HG02588 (cell line): ENCODE measurements around the gene EFNA2.
"Not testable (repeated sequence)": the region's sequence is repeated elsewhere in the genome, so short reads cannot be mapped to it uniquely, and the experiment has no call there.

ENCODE experiments used
- ATAC-seq: cut with Tn5 transposase; IDR thresholded peaks from one replicate; pipeline ENCODE4 v1.9.1; 2021; ENCODE audit warnings: mild to moderate bottlenecking, moderate library complexity; ENCODE audit not compliant: unreplicated experiment

EFNA2 gene

DNA sequence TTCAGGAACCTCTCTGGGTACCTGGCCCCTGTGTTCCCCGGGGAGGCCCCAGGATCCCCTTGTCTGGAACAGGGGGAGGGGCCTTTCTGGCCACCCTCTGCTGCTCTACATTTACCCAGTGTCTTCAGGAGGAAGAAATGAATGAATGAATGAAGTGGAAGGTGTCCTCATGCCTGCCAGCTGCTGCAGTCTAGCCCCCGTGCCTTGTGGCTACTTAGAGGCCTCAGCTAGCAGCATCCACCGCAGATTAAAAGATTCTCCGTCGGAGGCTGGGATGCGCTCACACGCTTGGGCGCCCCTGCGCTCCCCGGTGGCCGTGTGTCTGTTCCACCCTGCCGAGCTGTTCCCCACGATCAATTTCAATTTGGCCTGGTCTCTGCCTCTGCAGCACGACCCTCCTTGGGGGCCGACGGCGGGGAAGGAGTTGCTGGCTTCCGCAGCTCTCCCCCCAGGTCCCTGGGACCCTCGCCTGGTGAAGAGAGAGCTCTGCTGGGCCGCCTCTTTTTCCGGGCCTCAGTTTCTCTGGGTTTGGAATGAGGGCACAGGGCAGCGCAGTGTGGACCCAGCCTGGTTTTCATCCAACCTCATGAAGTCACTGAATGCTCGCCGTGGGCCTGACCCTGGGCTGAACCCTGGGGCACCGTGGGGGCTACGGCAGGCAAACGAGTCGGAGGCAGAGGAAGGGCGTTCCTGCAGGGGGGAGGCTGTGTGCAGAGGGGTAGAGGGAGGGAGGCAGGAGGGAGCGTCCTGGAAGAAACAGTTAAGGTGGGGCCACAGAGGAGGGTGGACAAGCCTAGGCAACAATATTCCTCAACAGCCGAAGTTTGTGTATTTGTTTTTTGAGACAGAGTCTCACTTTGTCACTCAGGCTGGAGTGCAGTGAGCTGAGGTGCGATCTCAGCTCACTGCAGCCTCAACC, 28.3 kb downstream of the EFNA2 start:
- no peak for ATAC-seq

DNA sequence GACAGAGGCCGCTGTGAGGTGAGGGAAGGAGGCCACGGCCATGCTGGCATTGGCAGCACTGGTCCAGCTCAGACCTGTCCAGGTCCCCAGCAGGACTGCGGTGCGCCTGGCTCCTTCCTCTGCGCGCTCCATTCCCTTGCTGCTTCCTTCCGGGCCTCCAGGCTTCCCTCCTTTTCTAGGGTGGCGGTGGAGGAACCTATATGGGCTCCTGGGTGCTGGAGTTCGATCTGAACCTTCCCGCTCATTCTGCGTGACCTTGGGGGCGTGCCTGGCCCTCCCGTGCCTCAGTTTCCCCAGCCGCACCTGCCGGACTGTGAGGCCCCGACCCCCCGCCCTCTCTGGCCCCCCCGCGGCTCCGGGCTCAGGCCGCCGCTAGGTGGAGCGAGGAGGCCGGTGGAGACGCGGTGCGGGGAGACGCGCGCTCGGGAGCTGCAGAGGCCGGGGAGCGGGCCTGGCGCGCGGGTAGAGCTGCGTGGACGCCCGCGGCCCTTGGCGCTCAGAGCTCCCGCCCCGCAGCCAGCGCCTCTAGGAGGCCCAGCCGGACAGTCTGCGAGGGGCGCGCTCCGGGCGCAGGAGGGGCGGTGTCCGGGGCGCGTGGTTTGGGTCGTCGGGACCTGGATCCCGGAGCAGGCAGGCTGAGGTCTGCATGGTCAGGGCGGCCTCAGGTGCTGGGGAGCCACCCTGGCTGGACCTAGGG, 29.9 kb downstream of the EFNA2 start:
- no peak for ATAC-seq

DNA sequence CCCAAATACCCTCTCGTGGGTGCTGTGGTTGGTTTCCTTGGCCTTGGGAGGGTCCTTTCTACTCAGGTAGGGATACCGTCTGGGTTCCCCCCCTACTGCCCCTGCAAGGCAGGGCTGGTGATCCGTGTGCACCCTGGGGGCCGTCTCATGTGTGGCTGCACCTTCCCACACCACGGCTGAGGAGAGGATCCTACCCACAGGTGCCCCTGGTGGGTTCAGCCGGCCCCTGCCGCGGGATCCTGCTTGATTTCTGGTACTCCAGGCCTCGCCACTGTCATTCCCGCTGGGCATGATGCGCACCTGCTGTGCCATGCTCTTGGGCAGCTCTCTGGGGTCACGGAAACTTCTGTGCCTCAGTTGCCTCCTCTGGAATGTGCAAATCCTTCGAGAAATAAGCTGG, 30.8 kb downstream of the EFNA2 start:
- no peak for ATAC-seq

DNA sequence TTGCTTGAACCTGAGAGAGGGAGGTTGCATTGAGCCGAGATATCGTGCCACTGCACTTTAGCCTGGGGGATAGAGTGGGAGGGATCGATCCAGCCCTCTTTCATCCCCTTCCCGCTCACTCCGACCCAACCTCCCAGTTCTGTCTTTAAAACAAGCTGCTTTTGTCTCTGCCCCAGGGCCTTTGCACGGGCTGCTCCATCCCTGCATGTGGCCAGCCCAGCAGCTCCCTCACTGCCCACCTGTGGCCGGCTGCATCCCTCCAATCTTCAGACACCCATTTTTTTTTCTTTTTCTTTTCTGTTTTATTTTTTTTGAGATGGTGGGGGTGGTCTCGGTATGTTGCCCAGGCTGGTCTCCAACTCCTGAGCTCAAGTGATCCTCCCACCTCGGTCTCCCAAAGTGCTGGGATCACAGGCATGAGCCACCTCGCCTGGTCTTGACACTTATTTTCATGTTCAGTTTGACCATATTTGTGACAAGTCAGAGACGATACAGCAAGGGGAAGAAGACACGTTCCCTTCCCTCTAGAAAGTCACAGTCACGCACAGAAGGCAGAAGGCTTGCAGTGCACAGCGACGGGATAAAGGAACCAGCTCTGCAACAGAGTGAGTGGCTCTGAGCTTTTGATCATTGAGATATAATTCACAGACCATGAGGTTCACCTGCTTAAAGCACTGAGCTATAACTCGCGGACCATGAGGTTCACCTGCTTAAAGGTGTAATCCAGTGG, 31.8 kb downstream of the EFNA2 start:
- no peak for ATAC-seq

DNA sequence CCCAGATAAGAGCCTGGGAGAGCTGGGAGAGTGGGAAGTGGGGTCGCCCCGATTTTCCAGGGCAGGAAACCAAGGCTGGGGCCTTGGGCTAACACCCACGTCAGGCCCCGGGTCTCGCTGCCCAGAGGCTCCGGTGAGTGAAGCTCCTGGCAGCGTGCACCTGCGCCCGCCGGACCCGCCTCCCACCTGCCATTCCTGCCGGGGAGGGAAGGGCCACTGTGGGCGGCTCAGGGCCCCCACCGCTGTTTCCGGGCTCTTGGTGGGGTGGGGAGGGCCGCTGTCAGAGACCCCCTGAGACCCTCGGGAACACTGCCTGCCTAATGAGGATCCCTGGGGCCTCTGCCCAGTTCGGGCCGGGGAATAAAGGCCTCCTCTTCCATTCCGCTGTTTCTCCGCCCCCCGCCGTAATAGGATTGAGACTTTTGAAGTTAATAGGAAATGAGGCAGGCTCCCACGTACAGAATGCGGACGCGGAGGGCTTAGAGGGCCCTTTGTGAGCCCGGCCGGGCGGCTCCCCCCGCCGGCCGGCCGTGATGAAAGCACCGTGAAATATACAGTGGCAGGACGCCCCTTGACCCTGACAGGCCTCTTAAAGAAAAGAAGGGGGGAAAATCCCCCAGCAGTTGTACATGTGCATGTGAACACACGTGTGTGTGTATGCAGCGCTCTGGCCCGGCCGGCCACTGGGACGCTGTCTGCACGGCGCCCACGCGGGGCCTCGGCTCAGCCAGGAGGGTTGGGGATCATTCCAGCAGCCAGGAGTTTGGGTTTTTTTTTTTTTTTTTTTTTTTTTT, 33.2 kb downstream of the EFNA2 start:
- no peak for ATAC-seq

DNA sequence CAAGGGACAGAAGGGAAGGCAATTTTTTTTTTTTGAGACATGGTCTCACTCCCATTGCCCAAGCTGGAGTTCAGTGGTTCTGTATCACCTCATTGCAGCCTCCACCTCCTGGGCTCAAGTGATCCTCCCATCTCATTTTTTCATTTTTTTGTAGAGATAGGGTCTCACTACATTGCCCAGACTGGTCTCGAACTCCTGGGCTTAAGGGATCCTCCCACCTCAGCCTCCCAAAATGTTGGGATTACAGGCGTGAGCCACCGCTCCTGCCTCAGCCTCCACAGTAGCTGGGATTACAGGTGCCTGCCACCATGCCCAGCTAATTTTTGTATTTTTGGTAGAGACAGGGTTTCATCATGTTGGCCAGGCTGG, 34.6 kb downstream of the EFNA2 start:
- ATAC-seq = not testable (repeated sequence)

DNA sequence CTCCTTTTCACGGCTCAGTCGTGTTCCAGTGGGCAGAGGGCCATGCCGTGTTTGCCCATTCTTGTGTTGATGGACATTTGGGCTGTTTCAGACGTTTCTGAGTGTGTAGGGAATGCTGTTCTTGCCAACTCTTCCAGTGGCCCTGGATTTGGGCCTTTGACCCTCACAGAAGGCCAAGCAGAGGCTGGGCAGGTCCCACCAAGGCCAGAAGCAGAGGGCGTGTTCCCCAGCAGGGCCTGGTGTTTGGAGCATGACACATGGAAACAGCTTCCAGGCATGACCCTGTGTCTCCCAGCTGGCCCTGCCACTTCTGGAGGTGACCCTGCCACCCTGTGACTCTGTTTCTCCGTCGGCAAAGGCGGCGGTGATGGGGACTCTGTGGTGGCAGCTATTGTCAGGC, 35.9 kb downstream of the EFNA2 start:
- ATAC-seq = no peak

DNA sequence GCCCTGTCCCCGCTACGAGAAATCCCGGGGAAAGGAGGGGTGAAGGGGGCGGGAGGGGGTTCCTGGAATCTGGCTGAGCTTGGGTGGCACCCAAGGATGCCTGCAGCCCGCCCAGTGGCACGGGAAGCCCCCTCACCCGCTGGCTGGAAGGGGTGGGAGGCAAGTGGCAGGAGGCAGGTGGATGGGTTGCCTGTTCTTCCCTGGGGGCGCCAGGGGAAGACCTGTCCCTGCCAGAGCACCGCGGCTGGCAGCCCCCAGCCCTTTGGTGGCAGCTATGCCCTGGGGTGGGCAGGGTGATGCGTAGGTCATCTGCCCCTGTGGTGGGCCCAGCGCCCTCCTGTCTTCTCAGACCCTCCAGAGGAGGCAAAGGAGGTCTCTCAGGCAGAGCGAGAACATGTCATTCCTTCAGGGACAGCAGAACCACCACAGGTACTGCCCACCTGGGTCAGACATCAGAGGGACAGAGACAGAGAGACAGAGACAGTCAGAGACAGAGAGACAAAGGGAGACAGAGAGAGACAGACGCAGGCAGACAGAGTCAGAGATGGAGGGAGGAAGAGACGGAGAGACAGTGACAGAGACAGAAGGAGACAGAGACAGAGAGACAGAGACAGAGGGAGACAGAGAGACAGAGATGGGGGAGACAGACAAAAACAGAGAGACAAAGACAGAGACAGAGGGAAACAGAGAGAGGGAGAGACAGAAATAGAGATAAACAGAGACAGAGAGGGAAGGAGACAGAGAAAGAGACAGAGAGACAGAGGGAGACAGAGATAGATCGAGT, 36.7 kb downstream of the EFNA2 start:
- no peak for ATAC-seq

DNA sequence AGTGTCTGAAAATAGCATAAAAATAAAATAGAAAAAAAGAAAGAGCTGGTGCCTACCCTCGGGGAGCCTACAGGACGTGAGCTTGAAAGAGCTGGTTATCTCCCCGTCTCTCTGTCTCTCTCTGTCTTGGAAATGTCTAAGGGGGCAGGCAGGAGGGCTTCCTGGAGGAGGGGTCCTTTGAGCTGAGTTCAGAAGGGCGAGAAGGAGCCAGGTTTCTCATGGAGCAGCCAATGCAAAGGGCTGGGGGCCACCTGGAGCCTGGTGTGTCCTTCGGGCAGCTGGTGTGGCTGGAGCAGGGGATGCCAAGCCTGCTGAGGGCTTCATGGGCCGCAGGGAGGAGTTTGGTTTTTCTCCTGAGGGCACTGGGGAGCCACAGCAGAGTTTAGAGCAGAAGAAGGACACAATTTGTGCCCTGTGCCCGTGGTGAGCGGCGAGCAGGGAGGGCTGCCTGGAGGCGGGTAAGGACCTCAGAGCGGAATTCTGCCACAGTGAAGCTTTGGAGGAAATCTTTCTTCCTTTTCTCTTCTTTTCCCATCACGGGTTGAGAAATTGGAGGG, 38.7 kb downstream of the EFNA2 start:
- ATAC-seq = no peak

DNA sequence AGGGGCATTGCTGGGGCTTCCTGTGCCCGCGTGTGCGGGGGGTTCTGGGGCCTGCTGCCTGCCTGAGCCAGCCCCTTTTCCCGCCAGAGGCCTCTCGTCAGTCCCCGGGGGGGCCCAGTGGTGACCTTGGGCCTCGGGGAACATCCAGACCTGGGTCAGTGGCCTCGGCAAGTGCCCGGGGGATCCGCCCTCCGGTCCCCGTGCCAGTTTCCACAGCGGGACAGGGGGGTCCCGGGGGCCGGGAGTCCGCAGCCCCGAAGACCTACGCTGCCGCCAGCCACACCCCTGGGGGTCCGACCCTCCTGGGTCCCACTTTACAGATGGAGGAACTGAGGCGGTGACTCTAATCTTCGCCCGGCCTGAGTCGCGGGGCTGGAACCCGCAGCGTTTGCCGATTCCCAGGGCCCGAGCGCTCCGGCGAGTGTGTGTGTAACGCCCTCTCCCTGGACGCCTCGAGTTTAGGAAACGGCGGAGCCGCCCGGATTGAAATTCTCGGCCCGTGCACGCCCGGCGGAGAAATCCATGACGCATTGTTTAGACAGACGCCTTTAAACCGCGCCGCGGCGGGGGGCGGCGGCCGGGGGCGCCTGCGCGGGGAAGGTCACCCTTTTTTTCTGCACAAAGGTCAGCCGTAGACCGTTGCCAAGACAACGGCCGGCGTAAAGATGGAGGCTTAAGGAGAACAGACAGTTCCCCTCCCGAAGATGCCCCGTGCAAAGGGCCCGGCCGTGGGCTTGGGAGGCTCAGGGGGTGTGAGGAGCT, 39.3 kb downstream of the EFNA2 start:
- ATAC-seq = no peak

DNA sequence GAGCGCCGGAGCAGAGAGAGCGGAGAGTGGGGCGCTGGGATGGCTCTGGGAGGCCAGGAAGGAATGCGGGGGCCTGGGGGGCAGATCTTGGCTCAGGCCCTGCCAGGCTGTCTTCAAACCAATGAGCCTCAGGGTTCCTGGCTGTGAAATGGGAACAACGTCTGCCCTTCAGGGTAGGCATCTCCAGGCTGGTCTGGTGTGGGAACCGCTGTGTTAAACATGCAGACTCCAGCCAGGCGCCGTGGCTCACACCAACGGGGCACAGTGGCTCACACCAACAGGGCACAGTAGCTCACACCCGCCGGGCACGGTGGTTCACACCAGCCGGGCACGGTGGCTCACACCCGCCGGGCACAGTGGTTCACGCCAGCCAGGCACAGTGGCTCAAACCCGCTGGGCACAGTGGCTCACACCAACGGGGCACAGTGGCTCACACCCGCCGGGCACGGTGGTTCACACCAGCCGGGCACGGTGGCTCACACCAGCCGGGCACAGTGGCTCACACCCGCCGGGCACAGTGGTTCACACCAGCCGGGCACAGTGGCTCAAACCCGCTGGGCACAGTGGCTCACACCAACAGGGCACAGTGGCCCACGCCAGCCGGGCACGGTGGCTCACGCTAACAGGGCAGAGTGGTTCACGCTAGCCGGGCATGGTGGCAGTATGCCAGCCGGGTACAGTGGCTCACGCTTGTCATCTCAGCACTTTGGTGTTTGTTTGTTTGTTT, 40.1 kb downstream of the EFNA2 start:
- ATAC-seq = no peak

DNA sequence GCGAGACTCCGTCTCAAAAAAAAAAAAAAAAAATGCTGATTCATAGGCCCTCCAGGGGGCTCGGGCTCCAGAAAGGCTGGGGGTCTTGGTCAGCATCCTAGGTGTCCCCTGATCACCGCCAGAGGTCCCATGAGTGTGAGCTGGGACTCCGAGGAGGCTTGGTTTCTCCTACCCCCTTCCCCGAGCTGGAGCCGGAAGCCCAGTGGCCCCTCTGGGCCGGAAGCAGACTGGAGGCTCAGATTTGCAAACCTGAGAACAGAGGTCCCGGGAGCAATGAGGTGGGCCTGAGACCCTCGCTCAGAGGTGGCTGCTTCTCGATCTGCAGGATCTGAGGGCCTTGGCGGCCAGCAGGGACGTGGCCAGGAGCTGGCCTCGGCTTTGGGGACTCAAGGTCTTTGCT, 41.5 kb downstream of the EFNA2 start:
- ATAC-seq = no peak

DNA sequence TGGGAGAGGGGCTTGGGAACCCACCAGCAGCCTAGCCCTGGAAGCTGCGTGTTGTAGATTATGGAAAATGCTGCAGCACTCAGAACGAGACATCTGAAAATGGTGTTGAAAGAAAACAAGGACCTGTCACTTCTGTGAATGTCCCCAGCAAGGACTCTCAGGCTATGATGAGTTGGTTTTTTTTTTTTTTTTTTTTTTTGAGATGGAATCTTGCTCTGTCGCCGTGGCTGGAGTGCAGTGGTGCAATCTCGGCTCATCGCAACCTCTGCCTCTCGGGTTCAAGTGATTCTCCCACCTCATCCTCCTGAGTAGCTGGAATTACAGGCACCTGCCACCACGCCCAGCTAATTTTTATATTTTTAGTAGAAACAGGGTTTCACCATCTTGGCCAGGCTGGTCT, 46.5 kb downstream of the EFNA2 start:
- not testable (repeated sequence) for ATAC-seq

DNA sequence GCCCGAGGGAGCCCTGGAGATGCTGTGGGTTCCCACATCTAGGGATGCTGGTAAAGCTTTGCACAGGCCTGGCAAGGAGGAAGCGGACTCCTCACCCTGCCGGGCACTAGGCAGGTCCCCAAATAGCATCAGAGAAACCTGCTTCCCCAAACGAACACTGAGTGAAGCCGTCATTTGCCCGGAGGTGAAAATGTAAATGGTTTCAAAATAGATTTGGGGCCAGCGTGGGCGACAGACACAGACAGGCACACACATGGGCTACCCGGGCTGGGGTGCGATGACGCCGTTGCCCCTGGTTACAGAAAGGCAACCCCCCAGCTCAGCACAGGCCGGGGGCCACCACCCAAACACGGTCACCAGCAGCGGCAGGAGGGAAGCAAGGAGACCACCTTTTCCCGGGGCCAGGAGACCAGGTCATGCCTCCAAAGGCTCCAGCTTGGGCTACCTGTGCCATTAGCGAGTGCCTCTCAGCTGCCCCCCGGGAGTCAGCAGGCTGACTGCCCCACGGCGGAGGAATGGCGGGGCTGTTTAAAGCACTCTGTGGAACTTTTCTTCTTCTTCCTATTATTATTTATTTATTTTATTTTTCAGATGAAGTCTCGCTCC, 50.5 kb downstream of the EFNA2 start:
- no peak for ATAC-seq

DNA sequence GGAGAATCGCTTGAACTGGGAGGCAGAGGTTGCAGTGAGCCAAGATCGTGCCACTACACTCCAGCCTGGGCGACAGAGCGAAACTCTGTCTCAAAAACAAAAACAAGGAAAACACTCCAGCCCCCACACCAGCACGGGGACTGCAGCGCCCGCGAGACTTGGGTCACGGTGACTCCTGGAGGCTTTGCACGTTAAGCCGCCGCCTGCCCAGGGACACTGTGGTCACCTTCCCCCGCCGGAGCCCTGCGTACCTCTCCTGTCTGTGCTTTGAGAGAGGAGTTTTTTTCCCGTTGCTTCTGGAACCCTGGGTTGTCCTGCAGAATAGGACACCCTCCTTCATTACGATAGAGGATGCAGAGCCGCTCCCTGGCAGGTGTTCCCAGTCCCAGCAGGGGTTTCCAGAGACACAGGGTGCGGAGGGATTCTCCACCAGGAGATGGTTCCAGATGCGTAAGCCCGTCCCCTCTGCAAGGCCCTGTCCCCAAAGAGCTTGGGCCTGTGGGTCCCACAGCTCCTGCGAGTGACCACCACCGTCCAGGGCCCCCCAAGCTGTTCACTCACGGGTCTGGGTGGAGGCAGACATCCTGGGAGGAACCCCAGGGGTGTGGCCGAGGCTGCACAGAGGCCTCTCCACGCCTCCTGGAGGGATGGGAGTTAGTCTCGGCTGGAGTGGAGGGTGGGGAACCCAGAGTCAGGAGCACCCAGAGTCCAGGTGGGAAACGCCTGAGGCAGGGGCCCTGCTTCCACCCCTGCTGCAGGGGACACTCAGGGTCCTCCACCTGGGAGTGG, 55.2 kb downstream of the EFNA2 start:
- no peak for ATAC-seq

DNA sequence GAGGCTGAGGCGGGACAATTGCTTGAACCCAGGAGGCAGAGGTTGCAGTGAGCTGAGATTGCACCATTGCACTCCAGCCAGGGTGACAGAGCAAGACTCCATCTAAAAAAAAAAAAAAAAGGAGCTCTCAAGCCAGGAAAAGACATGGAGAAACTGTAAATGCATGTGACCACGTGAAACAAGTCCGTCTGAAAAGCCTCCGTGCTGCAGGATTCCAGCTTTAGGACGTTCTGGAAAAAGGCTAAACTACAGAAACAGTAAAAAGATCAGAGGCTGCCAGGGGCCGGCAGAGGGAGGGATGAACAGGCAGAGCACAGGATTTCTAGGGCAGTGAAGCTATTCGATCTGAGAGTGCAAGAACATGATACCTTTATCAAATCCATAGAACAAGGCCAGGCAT, 57.4 kb downstream of the EFNA2 start:
- no peak for ATAC-seq

DNA sequence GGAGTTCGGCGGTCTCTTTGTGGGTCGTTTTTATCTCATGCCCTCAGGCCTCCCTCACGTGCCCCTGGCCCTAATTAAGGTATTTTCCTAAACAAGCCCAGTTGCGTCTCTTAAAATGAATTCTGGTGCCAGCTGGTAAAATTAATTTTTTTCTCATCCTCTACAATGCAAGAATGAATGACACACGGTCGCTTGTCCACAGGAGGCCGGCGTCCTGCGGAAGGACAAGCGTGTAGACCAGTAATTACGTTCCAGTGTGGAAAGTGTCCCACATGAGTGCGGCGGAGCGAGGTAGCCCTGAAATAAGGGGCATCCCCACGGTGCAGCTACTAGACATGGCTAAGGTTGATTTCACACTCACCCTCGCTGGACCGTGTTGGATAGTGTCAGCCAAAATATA, 63.5 kb downstream of the EFNA2 start:
- no peak for ATAC-seq
